A204.1 (cell line): Measurements from ENCODE around the gene CCDC188.

ENCODE experiments used
- FAIRE-seq: peaks from 2 replicates; lab custom pipeline; 2012; peaks lifted over from hg19 to GRCh38; lab: Jason Lieb, UNC

The CCDC188 gene

DNA sequence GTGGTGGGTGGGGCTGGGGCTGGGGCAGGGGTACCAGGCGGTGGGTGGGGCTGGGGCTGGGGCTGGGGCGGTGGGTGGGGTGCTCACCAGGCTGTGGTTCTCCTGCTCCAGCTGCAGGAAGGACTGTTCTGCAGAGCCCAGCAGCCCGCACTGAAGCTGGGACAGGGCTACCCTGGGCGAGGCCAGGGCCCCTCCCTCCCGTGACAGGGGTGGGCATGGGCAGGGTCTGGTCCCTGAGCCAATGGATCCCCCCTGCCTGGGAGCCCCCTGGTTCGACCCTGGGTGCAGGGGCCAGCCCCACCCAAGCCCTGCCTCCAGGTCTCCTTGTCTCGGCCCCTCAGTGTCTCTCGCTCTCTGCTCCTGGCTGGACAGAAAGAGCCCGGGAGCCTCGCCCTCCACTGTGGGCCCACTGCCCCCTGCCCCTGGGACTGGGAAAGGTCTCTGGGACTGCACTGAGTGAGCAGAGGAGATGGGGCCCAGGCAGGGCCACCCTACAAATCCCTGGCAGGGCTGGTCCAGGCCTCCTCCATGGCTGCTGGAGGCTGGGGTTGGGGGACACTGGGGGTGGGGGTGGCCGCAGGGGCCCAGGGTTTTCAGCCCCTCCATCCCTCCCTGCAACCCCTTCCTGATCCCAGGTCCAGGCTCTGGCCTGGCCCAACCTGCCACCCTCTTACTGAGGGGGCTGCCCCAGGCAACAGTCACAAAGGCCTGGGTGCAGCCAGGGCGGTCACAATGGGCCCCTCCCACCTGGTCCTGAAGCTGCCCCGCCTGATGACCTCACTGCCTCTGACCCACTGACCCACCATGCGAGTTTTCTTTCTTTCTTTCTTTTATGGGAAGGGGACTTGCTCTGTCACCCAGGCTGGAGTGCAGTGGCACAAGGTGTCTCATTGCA is at the start of gene CCDC188:
Gene CCDC188 (minus strand): TSS at position 675 of the 895 bp plus-strand sequence. CDS start 69 bp downstream, at position 606.
- FAIRE-seq = no peak

DNA sequence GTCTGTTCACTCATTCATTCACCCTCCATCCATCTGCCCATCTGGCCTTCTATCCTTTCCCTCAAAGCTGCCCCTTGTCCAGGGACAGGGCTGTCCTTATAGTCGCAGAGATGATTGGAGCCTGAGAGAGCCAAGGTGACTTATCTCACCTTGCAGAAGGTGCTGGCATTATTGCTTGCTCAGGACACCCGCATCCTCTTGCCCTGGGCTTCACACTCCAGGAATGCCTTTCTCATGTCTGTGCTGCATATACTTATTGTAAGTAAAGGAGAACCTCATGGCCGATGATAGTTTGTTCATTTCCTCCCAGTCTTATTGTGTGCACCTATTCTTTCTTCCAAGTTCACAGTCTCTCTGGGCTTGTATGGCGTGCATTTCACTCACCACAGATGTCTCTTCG is 49.1 kb upstream of the CCDC188 start:
- no peak for FAIRE-seq

DNA sequence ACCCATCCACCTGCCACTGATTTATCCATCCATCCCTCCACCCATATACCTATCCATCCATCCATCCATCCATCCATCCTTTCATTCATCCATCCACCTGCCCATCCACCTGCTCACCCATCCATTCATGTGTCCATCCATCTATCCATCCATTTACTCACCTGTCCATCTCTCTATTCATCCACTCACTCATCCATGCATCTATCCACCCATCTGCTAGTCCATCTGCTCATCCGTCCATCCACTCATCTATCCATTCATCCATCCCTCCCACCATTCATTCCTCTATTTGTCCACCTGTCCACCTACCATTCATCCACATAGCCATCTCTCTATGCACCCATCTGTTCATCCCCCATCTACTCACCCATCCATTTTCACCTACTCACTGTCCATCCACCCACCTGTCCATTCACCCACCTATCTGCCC is 48.6 kb upstream of the CCDC188 start:
- no peak for FAIRE-seq

DNA sequence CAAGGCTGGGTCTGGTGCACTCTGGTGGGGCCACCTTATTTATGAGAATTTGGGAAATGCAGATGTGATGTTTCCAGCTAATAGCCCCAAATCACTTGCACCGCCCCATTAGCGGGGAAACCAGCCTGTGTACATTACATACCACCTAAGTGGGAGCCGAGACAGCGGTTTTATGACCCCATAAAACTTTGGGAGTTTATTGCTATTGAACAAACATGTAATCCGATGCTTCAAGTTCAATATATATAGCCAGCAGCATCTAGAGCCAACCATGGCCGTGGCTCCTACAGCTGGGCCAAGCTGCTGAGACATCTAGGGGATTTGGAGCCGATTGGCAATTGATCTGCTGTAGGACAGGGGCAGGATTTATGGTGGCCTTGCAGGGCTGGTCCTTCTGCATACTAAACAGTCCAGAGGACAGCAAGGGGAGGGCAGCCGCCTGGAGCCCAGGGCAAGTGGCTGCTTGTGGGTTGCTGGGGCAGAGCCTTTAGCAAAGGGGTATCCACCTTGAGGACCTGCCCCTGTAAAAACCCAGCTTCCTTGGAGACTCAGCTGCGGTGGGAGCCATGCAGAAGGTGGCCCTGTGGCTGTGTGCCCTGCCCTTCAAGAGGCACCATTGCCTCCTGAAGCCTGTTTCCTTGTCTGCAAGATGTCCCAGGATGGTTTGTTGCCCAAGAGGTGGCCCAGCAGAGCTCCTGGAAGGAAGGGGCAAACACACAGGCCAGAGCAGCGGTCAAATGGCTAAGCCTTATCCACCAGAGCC is 47.9 kb upstream of the CCDC188 start:
- FAIRE-seq = no peak

DNA sequence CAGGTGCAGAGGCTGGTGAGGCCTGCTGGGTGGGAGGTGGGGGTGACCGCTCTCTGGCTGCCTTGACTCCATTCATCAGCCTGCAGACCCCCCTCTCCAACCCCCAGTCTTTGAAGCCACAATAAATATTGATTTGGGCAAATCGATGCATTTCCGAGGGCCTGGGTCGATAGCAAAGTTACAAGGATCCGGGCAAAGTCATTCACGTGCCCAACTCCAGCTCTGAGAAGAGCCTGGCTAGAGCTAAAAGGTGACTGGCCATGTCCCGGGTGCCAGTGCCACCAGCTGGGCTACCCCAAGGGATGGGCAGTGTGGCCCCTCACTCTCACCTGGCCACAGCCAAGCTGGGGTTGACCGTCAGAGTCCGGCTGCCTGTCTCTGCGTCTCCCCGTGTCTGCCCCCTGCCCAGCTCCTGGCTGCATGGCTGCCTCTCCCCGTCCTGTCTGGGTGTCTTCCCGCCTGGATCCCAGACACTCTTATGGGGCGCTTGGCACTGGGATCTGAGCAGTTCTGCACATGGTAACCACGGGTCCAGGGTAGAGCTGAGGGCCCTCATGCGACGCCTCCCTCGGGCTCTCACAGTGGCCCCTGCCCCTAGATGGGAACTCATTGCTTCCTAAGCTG is 46.7 kb upstream of the CCDC188 start:
- no peak for FAIRE-seq

DNA sequence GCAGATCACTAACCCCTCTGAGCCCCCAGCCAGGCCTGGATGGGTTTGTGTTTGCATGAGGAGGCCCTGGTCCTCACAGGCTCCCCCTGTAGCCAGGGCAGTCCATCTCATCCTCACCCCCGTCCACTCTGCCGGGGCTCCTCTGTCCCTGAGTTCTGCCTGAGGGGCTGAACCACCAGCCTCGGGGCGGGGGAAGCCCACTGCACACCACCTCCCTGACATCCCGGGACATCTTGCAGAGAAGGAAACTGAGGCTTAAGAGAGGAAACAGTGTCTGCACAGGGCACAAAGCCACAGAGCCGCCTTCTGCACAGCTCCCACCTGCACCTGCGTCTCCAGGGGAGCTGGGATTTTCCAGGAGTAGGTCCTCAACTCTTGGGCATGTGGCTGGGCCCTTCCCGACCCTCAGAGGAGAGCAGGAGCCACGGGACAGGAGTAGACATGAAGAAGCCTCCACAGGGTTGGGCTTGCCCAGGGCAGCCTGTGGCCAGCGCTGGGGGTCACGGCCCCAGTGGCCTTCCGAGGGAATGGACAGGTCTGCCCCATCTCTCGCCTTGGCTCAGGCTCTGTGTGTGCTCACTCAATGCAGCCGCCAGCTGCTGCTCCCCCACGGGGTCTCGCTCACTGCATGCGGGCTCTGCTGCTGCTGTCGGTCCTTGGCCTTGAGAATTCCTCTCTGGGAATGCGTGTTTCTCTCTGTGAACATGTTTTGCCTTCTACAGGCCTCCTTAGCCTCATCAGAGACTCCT is 45.4 kb upstream of the CCDC188 start:
- FAIRE-seq = no peak

DNA sequence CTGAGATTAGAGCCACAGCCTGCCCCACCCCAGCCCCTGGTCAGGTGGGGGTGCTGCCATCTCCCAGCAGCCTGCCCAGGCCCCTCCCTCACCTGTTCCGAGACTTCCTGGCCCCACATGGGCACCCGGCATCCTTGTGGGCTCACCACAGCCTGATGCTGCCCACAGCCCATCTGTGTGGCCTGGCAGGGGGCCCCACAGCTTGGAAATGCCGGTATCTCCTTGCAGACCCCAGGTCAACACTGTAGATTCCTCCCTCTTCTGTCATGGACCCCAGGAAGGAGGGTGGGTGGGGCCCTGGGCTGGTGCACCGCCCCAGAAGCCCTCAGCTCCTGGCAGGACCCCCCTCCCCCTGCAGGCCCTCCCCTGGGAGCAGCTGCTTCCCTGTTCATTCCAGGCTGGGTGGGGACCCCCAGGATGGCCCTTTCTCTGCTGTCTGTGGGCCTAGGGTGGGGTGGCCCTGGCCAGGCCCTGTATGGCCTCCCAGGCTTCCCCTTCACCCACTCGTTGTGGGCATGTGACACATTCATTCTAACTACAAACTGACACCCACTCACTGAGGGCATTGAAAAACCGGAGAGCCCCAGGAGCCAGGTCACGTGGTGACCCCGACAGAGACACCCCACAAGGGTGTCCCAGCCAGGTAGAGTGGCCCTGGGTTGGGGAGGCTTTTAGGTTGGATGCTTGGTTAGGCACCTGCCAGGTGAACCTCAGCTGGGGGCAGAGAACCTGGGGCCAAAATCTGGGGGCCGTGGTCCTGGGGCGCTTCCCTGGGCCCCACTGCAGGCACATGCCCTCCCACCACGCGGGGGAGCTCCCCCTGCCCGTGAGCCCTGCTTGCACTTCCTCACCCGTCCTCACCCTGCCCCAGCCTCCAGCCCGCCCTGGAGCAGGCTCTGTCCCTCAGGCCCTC is 44.1 kb upstream of the CCDC188 start:
- no peak for FAIRE-seq

DNA sequence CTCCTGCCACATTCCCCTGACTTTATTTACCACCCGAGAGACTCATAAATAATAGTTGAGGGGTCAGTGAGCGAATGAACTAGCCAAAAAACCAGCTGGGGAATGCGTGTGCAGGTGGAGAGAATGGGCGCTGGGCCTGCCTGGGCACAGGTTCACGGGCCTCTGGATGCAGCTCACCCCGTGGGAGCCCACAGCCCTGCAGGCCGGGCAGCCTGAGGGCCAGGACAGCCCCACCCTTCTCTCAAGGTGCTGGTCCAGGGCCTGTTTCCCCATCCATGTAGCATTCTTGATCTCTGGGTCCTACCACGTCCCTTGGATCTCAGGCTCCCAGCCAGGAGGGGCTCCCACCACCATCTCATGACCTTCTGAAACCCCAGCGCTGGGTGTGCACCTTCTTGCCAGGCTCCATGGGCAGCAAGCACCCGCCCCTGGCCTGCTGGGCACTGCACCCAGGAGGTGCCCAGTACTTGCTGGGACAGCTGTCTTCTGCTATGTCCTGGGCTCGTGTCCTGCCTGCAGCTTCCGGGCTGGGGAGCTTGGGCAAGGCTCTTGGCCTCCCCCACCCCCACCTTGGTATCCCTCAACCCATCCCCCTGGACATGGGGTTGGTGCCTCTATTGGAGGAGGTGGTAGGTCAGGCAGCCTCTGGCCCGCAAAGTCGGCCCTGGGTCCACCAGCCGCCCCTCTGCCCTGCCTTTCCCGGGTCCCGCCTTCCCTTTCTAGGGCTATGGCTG is 43.1 kb upstream of the CCDC188 start:
- no peak for FAIRE-seq

DNA sequence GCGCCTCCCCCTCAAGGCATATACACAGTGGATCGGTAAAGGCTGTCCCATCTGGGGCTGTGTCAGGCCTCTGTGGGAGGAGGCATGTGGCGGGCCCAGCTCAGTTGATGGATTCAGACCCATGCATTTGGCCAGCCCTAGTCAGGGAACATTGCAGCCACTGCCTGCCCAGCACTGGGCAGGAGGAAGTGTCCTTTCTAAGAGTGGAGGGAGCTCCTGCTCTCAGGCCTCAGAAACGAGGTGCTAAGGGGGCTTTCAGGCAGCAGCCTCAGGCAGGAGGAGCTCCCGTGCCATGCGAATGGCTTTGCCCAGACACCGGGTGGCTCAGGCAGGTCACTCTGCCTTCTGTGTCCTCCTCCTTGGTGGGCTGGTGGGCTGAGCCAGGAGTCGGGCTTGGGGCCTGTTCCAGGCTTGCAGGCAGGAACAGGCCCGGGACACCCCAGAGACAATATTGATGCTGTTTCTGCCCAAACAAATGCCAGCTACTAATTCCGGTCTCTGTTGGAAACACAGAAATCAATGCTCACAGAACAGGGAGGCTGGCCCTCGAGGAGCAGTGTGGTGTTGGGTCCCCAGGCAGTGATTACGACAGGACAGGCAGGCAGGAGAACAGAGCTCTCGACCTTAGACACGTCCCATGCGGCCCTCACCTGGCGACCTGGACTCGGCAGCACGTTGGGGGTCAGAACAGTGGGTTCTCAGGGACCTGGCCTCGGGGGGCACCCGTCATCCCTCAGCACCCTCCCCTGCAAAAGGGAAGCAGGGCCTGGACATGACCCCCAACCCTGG is 42.3 kb upstream of the CCDC188 start:
- no peak for FAIRE-seq

DNA sequence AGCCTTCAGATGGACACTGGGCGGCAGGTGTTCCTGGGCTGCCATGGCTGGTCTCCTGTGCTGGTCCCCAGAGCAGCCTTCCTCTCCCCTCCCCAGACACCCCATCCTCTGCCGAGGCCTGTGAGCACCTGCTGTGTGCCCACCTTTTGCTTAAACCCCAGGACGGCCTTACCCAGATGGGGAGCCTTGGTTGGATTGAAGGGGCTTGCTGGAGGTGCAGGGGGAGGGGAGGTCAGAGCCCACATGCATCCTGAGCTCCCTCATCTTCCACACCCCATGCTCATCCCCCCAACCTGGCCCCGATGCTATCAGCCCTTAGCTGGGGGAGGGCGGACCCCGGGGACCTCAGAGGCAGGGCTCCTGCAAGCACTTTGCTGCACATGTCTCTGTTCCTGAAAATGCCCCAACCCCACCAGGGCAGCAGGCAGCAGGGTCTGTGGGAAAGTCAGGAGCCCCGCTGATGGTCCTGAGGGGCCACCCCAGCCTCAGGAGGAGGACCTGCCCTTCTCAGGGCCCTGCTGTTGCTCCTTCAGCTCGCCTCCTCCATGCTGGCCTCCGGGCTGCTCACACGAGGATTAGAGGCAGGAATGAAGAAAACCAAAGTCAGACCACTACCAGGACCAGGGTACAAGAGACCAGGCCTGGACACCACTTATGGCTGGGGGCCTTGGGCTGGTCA is 41.6 kb upstream of the CCDC188 start:
- no peak for FAIRE-seq

DNA sequence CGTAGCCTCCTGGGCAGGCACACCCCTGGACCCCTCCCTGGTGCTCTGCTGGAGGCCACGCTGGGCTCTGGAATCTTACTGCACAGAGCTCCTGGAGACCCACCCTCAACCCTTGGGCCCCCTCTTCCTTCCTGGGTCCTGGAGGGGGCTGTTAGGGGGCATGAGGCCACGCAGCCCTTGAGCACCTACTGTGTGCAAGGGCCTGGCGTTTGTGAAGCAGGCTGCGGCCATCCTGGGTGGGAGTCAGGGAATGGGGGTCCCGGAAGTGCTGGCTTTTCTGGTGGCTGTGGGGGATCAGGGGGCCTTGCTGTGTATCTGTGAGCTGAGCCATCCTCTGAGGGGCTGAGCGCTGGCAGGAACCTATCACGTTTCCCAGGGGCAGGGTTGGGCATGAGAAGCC is 40.9 kb upstream of the CCDC188 start:
- FAIRE-seq = no peak

DNA sequence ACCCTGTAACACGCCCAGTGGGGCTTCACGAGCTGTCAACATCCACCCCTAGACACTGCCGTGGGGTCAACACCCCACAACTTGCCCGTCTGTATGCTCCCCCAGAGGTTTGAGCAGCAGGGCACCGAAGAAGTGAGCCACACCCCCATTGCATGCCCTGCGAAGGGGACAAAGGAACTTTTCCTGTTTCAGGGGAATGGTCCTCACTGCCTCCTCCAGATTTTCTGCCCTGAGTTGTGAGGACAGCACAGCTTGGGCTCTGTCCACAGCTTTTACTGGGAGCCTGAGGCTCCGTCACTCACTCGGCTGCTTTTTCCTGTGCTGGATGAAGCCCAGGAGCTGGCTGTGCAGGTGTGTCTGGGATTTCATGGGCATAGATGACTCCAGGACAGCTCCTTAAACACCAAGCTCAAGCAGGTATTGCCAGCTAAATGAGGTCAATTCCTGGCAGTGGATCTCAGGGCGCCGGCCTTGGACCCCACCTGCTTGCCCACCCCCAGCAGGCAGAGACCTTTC is 40.2 kb upstream of the CCDC188 start:
- FAIRE-seq = no peak

DNA sequence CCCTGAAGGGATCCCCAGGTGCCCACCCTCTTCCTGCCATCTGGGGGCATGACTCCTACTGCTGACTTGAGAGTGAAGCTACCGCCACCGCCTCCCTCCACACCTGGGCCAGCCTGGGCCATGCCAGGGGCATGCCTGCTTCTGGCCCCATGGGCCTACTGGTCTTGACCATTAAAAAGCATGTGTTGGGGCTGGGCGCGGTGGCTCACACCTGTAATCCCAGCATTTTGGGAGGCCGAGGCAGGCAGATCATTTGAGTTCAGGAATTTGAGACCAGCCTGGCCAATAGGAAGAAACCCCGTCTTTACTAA is 37.7 kb upstream of the CCDC188 start:
- no peak for FAIRE-seq

DNA sequence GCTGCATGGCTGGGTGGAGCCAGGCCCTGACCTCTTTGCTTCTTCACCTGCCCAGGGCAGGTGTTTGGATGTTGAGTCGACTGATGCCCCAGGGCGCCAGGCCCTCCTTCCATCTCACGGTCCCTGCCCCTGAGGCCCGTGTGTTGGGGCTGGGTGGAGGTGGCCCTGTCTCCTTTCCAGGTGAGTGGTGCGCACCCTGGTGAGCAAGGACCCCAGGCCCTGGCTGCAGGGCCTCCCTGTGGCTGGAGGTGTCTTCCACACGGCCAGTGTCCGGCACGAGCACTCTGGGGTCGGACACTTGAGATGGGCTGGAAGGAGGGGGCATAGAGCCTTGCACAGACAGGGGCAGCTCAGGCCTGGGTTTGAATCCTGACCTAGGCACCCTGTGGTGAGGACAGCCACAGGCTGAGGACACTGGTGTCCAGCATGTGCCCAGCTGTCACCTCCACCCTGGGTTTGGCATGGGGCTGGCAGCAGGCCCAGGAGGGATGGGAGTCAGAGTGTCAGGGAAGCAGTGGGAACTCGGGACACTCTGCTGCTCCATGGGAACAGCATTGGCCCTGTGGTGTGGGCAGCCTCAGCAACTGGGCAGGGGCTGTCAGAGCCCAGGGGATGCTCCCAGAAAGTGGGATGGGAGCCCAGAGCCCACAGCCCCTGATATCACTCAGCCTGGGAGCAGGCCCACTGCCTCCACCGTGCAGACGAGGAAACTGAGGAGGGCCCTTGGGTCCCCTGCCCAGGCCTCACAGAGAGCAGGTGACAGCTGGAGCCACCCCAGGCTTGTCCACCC is 37.1 kb upstream of the CCDC188 start:
- FAIRE-seq = no peak

DNA sequence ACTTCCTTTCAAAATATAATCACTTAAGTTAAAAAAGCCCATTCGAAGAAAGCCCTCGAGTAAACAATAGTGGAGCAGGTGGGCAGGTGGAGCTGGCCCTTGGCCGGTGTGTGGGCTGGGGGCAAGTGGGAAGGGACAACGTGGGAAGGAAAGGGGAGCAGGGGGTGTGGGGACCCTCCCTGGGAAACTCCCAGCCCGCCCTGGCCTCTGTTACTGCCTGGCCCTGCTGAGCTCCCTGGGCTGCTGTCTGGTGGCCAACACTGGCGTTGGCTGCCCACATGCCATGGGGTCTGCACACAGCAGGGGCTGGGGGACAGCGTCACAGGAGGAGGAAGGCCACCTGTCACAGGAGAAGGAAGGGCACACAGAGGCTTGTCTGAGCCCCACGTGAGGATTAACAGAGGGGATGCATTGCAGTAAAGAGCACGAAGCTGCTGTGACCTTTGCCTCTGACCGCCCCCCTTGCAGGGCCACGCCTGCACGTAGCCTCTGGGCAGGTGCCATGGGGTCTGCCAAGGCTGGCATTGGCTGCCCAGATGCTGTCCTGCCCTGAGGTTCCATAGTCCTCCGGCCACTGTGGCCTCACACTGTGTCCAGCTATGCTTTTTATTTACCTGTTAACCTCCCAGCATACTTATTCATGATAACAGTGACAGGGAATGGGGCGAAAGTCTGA is 36.2 kb upstream of the CCDC188 start:
- FAIRE-seq = no peak

DNA sequence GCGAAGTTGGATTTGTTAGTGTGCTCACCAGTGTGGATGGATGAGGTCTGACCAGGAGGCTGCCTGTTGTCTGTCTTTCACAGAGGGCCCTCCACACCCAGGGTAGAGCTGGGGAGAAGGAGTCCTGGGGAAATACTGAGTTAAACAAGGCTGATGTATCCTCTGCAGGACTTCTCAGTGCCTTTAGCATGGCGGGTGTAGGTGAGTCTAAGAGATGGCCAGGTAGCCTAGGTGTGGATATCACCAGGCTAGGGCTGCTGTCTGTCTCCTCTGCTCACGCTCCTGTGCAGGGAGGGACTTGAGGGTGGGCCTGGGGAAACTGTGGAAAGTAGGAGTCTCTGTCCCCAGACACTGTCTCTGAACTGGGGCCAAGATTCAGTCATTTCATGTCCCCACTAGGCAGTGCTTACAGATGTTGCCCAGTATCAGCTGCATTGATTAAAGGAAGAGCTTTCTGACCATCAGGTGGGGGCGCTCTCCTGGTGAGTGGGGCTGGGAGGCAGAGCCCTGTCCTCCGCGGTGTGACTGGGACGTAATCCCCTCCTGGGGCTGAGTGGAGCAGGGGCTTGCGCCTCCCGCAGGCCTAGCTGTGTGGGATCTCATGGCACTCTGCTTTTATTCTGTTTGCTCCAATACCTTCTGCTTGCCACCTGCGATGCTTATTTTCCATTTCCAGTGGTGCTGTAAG is 35.5 kb upstream of the CCDC188 start:
- FAIRE-seq = no peak

DNA sequence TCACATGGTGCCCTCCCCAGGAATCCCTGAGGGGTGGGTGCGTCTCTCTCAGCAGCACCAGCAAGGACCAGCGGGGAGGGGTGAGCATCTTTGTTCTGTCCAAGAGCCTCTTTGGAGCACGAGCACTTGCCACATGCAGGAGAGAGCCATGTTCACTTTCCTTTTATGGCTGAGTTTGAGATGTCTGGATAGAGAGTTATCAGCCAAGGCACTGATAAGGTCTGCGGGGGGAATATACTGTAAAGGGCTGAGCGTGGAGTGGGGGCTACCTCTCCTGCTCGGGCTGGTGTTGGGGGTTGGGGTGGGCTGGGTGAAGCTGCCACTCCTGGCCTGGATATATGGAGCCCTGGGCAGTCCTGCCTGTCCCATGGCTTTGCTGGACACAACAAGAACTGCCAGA is 34.9 kb upstream of the CCDC188 start:
- FAIRE-seq = no peak
